Measurements from ENCODE around the gene C6.

DNA sequence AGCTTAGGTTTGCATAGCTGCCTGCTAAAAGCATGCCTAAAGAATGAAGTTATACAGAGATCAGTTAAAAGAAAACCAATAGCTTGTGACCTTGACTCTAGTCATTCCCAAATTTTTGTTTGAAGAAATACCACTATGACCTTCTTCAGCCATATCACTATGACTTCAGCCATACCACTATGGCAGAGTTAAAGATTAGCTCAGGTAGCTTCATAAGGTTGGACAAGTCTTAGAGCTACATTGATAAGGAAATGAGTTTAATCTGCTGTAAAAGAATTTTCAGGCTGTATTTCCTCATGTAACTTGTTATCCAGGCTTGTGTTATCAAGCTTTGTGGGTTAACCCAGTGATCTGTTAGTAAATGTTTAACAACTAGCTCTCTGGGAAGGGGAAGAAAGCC lies 30.7 kb downstream of the C6 start:
- TF ChIP-seq POLR2AphosphoS5 (IDR thresholded peaks at IDR 0.05; ENCODE audit: low read depth, low read length) (no peak), POLR2A (IDR thresholded peaks at IDR 0.05; ENCODE audit: low read depth, low read length) (no peak), TAF1 (IDR thresholded peaks at IDR 0.05; ENCODE audit: low read depth, low read length) (no peak), PAX5 (IDR thresholded peaks at IDR 0.05; ENCODE audit: insufficient read depth, low read length, severe bottlenecking) (no peak), POU2F2 (IDR thresholded peaks at IDR 0.05; ENCODE audit: low read depth, low read length) (no peak), SPI1 (IDR thresholded peaks at IDR 0.05; ENCODE audit: low read depth, low read length) (no peak)
